HepG2 (cell line): Measurements from ENCODE around the gene CEP78. TPM values are rescaled to one million over a fixed set of nuclear protein-coding genes. Genes with fewer than 3 reads are reported as not detected.

Experiments
- AGO1 ChIP-seq: fragments of 200-400 bp; formaldehyde crosslinking; IDR thresholded peaks from 2 replicates; pipeline ENCODE4 v1.6.1; 2017; ENCODE audit warnings: mild to moderate bottlenecking, low read depth, low read length, moderate library complexity; ENCODE audit not compliant: poor library complexity, severe bottlenecking
- ARID2 ChIP-seq: sonication (generic); formaldehyde crosslinking; IDR thresholded peaks from 2 replicates; pipeline ENCODE4 v1.8.1; 2022; ENCODE audit warnings: mild to moderate bottlenecking, missing genetic modification reagents, borderline replicate concordance
- BRF2 ChIP-seq: sonication (generic); formaldehyde crosslinking; IDR thresholded peaks from 2 replicates; pipeline ENCODE4 v1.8.1; 2022; ENCODE audit warnings: mild to moderate bottlenecking, missing genetic modification reagents
- DR1 ChIP-seq: sonication (generic); formaldehyde crosslinking; IDR thresholded peaks from 2 replicates; pipeline ENCODE4 v1.8.0; 2021; ENCODE audit warnings: mild to moderate bottlenecking, missing genetic modification reagents, inconsistent platforms
- GTF3A ChIP-seq: sonication (generic); formaldehyde crosslinking; conservative IDR thresholded peaks from 2 replicates; pipeline ENCODE4 v1.4.0; 2020; ENCODE audit warnings: mild to moderate bottlenecking, missing genetic modification reagents
- HMG20A ChIP-seq: IDR thresholded peaks from 2 replicates; pipeline ENCODE4 v1.6.1; 2016; ENCODE audit warnings: borderline replicate concordance
- HNF1A ChIP-seq, 2 experiments: sonication (generic) in 1 of 2; formaldehyde crosslinking in 1 of 2; IDR thresholded peaks; 2 replicates each; pipeline versions ENCODE4 v1.4.0 to v1.6.1; 2016 to 2020; ENCODE audit warnings: borderline replicate concordance in 1 of 2, low read depth in 1 of 2, mild to moderate bottlenecking in 1 of 2, missing genetic modification reagents in 1 of 2
- HOXA5 ChIP-seq: sonication (generic); formaldehyde crosslinking; IDR thresholded peaks from 2 replicates; pipeline ENCODE4 v1.4.0; 2020; ENCODE audit warnings: missing genetic modification reagents
- MZF1 ChIP-seq: sonication (generic); formaldehyde crosslinking; IDR thresholded peaks from 2 replicates; pipeline ENCODE4 v1.8.1; 2023; ENCODE audit warnings: mild to moderate bottlenecking, missing genetic modification reagents, borderline replicate concordance
- NAIF1 ChIP-seq: sonication (generic); formaldehyde crosslinking; IDR thresholded peaks from 2 replicates; pipeline ENCODE4 v1.5.0; 2020; ENCODE audit warnings: mild to moderate bottlenecking, missing genetic modification reagents, borderline replicate concordance
- NR3C1 ChIP-seq: sonication (generic); formaldehyde crosslinking; IDR thresholded peaks from 2 replicates; pipeline ENCODE4 v1.4.0; 2020; ENCODE audit warnings: missing genetic modification reagents
- RCOR2 ChIP-seq: IDR thresholded peaks from 2 replicates; pipeline ENCODE4 v1.6.1; 2016; ENCODE audit warnings: missing biosample characterization, missing genetic modification reagents
- SETDB1 ChIP-seq: sonication (generic); formaldehyde crosslinking; IDR thresholded peaks from 2 replicates; pipeline ENCODE4 v1.5.1; 2020; ENCODE audit warnings: missing genetic modification reagents, mild to moderate bottlenecking, borderline replicate concordance
- ZBTB3 ChIP-seq: sonication (generic); formaldehyde crosslinking; IDR thresholded peaks from 2 replicates; pipeline ENCODE4 v1.4.0; 2020; ENCODE audit warnings: low read depth, mild to moderate bottlenecking, moderate library complexity, missing genetic modification reagents, borderline replicate concordance
- ZNF160 ChIP-seq: sonication (generic); formaldehyde crosslinking; IDR thresholded peaks from 2 replicates; pipeline ENCODE4 v1.8.0; 2022; ENCODE audit warnings: mild to moderate bottlenecking, inconsistent platforms, missing genetic modification reagents
- ZNF224 ChIP-seq: sonication (generic); formaldehyde crosslinking; IDR thresholded peaks from 2 replicates; pipeline ENCODE4 v1.5.0; 2020; ENCODE audit warnings: mild to moderate bottlenecking, missing genetic modification reagents
- ZNF34 ChIP-seq: sonication (generic); formaldehyde crosslinking; IDR thresholded peaks from 2 replicates; pipeline ENCODE4 v1.4.0; 2020; ENCODE audit warnings: mild to moderate bottlenecking, missing genetic modification reagents, borderline replicate concordance
- ZNF44 ChIP-seq: sonication (generic); formaldehyde crosslinking; IDR thresholded peaks from 2 replicates; pipeline ENCODE4 v1.5.1; 2020; ENCODE audit warnings: mild to moderate bottlenecking, missing genetic modification reagents
- ZNF550 ChIP-seq: sonication (generic); formaldehyde crosslinking; IDR thresholded peaks from 2 replicates; pipeline ENCODE4 v1.4.0; 2020; ENCODE audit warnings: mild to moderate bottlenecking, missing genetic modification reagents, borderline replicate concordance
- ZNF558 ChIP-seq: sonication (generic); formaldehyde crosslinking; IDR thresholded peaks from 2 replicates; pipeline ENCODE4 v1.9.0; 2022; ENCODE audit warnings: mild to moderate bottlenecking, missing genetic modification reagents, borderline replicate concordance
- ZNF709 ChIP-seq: sonication (generic); formaldehyde crosslinking; IDR thresholded peaks from 2 replicates; pipeline ENCODE4 v1.5.0; 2020; ENCODE audit warnings: mild to moderate bottlenecking, missing genetic modification reagents
- ZNF75D ChIP-seq: sonication (generic); formaldehyde crosslinking; IDR thresholded peaks from 2 replicates; pipeline ENCODE4 v1.8.1; 2023; ENCODE audit warnings: missing genetic modification reagents, mild to moderate bottlenecking, borderline replicate concordance
- polyA plus RNA-seq, 8 experiments: library from polyadenylated mRNA; depleted of rRNA in 3 of 8; stranded (reverse) in 7 of 8; unstranded in 1 of 8; fragments of >200 nt; fragmentation: Illumina TruSeq in 4 of 8; extraction: Trizol in 4 of 8; gene quantifications; 2 replicates each; pipeline versions ENCODE4 v1.2.1 to v1.2.3, GENCODE V29; 2011 to 2016; ENCODE audit warnings: low read depth in 4 of 8, missing spikeins in 1 of 8, mixed read lengths in 1 of 8; ENCODE audit not compliant: insufficient read depth in 1 of 8
- total RNA-seq, 5 experiments: library from RNA; depleted of rRNA; stranded (reverse); fragments of >200 nt; fragmentation: Illumina TruSeq; extraction: Trizol; gene quantifications; 2 replicates each; pipeline ENCODE4 v1.2.3, GENCODE V29; 2016; ENCODE audit warnings: low read depth in 1 of 5
- TF ChIP-seq, protein P1 (sequence below): sonication (generic); formaldehyde crosslinking; IDR thresholded peaks from 2 replicates; pipeline ENCODE4 v1.5.0; 2020; ENCODE audit warnings: missing genetic modification reagents

Gene CEP78
- total and polyA plus RNA-seq, 2 of the 13 experiments (the other 11 are each of a cell fraction or from before 2014, with no cell fraction given): 5.1 to 30.8 TPM

DNA sequence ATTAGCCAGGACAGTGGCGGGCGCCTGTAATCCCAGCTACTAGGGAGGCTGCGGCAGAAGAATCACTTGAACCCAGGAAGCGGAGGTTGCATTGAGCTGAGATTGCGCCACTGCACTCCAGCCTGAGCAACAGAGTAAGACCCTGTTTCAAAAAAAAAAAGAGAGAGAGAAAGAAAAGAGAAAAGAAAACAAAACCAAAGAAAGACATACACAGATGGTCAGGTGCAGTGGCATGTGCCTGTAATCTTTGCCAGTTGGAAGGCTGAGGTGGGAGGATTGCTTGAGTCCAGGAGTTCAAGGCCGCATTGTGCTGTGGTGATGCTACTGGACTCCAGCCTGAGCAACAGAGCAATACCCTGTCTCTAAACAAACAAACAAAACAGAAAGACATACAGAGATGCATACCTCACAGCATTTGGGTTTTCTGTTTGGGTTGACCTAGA lies 51.1 kb downstream of the CEP78 start (continued):
- no peak for TF ChIP-seq HNF1A (IDR thresholded peaks at IDR 0.05; ENCODE audit: low read depth)
- peak; percentile 47; the same call in 1 of the 2 replicates for TF ChIP-seq HNF1A (CRISPR knock-in tag; IDR thresholded peaks at IDR 0.05; ENCODE audit: borderline replicate concordance)
- no peak for TF ChIP-seq MZF1
- TF ChIP-seq ZBTB3 (CRISPR knock-in tag): no peak
- no peak for TF ChIP-seq ZNF75D (CRISPR knock-in tag)
- TF ChIP-seq NAIF1 (CRISPR knock-in tag): no peak
- TF ChIP-seq, protein P1, sequence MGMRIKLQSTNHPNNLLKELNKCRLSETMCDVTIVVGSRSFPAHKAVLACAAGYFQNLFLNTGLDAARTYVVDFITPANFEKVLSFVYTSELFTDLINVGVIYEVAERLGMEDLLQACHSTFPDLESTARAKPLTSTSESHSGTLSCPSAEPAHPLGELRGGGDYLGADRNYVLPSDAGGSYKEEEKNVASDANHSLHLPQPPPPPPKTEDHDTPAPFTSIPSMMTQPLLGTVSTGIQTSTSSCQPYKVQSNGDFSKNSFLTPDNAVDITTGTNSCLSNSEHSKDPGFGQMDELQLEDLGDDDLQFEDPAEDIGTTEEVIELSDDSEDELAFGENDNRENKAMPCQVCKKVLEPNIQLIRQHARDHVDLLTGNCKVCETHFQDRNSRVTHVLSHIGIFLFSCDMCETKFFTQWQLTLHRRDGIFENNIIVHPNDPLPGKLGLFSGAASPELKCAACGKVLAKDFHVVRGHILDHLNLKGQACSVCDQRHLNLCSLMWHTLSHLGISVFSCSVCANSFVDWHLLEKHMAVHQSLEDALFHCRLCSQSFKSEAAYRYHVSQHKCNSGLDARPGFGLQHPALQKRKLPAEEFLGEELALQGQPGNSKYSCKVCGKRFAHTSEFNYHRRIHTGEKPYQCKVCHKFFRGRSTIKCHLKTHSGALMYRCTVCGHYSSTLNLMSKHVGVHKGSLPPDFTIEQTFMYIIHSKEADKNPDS (CRISPR knock-in tag): peak; percentile 98
- TF ChIP-seq ZNF34 (CRISPR knock-in tag): no peak
- TF ChIP-seq HMG20A (CRISPR knock-in tag): peak; percentile 85
- TF ChIP-seq AGO1: no peak
- no peak for TF ChIP-seq ZNF558 (CRISPR knock-in tag)
- TF ChIP-seq RCOR2: peak; percentile 93
- no peak for TF ChIP-seq GTF3A (CRISPR knock-in tag)
- no peak for TF ChIP-seq SETDB1
- no peak for TF ChIP-seq NR3C1 (CRISPR knock-in tag)
- TF ChIP-seq HOXA5 (CRISPR knock-in tag): no peak; the same call in 1 of the 2 replicates
- no peak for TF ChIP-seq DR1 (CRISPR knock-in tag)
- no peak for TF ChIP-seq ZNF224 (CRISPR knock-in tag)
- TF ChIP-seq ZNF709 (CRISPR knock-in tag): no peak
- TF ChIP-seq ZNF550 (CRISPR knock-in tag): no peak
- TF ChIP-seq ZNF44 (CRISPR knock-in tag): no peak
- no peak for TF ChIP-seq ZNF160
- no peak; the same call in 1 of the 2 replicates for TF ChIP-seq BRF2
- TF ChIP-seq ARID2 (CRISPR knock-in tag): no peak
